RPMI7951 (cell line): ENCODE measurements around the gene HSF4. TPM values are rescaled to one million over a fixed set of nuclear protein-coding genes. Genes with fewer than 3 reads are reported as not detected.

Source experiments
- DNase-seq: peaks from one replicate; pipeline ENCODE4 v3.0.0-alpha.2; 2012; ENCODE audit warnings: low read depth
- total RNA-seq: library from RNA; depleted of rRNA; stranded (reverse); fragments of >200 nt; shearing (Covaris generic); gene quantifications from 2 replicates; pipeline ENCODE4 v1.2.3, GENCODE V29; 2014

Gene HSF4
- total RNA-seq, 1 experiment from 2014 or later: 3.7 TPM

DNA sequence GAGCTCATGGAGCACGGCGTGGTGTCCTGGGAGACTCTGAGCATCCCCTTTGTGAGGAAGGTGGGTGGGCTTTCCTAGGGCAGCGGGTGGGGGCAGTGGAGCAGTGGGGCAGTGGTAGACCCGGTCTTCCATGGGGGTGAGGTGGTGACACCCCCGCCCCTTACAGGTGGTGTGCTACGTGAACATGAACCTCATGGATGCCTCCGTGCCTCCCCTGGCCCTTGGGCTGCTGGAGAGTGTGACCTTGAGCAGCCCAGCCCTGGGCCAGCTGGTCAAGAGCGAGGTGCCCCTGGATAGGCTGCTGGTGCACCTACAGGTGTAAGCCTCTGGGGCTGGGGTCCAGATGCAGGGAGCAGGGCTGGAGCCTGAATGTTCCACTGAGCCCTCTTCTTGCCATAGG lies 35.9 kb downstream of the HSF4 start:
- DNase-seq: no peak

DNA sequence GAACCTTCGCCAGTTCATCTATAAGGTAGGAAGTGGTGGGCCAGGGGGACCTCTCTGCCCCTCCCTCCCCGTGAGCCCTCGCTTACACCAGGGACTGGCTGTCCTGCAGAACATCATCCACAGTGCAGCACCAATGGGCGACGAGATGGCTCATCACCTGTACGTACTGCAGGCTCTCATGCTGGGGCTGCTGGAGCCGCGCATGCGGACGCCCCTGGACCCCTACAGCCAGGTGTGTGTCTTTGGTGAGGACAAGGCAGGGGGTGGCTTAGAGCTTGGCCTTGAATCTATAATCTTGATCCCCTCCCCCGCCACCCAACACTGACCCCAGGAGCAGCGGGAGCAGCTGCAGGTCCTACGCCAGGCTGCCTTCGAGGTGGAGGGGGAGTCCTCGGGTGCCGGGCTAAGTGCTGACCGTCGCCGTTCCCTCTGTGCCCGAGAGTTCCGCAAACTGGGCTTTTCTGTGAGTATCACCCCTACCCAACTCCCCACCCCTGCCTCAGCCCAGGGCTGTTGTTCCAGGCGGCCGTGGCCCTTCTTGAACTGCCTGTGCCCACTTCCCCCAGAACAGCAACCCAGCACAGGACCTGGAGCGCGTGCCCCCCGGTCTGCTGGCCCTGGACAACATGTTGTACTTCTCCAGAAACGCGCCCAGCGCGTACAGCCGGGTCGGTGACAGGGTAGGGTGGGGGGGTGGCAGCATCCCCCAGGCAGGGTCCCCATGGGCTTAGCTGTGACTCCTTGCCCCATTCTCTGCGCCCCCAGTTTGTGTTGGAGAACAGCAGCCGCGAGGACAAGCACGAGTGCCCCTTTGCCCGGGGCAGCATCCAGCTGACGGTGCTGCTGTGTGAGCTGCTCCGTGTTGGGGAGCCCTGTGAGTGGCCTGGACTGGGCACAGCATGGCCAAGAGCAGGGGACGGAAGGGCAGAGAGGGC lies 37.1 kb downstream of the HSF4 start:
- no peak for DNase-seq

GRCh38 chr16:67202426-67202825 lies 37.9 kb downstream of the HSF4 start:
- no peak for DNase-seq

- no peak for DNase-seq
Measured at GRCh38 chr16:67202956-67203493, 38.5 kb downstream of the HSF4 start.

GRCh38 chr16:67204076-67204475 lies 39.5 kb downstream of the HSF4 start:
- DNase-seq: no peak

GRCh38 chr16:67206129-67206837 lies 41.7 kb downstream of the HSF4 start:
- DNase-seq: no peak

DNA sequence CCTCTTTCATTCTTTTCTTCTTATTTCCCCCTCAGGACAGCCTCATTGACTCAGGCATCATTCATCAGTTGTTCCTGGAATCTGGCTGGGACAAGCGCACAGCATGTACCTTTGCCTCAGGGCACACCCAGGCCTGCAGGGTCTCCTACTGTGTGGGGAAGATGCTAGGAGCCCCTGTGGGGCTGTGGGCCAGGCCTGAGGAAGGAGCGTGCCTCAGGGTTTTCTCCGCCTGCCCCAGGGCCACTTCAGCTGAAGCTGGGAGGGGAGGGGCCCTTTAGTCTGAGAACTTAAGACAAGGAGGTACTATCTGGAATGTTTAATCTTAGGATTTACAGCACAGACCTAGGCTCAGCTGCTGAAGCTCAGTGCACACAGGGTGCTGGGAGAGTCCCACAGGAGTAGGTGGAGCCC lies 42.3 kb downstream of the HSF4 start:
- DNase-seq: peak; percentile 24

GRCh38 chr16:67207249-67208091 lies 42.9 kb downstream of the HSF4 start:
- peak; percentile 86 for DNase-seq

DNA sequence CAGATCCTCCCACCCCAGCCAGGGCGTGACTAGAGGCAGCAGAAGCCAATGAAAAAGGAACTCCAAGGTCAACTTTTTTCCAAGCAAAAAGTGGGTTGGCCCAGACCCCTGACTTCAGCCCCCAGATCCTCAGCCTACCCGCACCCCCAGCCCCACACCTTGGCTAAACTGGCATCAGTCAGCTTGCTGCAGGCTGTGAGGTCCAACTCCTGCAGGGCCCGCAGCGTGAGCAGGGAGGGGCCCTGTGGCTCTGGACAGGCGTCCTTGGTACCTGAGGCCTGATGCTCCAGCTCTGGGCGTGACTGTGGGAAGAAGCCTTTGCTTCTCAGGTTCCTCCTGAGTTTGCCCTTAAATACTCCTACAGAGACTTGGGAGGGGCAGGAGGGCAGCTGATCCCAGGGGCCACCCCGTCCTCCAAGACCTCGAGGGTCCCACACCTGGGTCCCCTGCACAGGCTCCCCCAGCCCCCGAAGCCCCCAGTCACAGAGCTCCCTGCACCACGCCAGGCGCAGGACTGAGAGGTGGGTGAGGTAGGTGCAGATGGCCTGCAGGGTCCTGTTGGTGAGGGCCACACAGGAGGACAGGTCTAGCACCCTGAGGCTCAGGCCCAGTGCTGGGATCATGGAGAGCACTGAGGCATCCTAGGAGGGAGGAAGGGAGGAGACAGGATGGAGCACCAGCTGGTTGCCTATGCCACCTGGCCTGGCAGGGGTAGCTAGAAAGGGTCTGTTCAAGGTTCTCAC lies 43.8 kb downstream of the HSF4 start:
- DNase-seq: no peak

DNA sequence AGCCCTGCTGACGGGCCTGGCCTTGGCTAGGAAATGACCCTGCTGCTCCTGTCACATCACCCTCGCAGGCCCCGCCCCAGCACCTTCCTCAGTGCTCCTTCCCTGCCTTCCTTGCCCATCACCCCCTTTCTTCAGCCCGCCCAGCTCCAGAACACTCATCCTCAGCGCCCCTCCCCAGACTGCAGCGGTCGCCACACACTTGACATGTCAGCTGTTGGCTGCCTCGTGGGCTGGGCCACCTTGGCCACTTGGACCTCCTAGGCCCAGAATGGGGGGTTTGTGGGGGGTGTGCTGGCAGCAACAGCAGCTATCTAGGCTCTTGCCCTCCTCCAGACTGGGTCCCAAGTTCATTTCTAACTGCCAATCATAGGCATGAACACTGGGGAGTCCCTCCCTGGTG lies 45.0 kb downstream of the HSF4 start:
- DNase-seq: no peak

GRCh38 chr16:67210069-67210937 lies 45.8 kb downstream of the HSF4 start:
- DNase-seq: no peak

- DNase-seq: no peak
Measured at GRCh38 chr16:67211674-67212073, 47.1 kb downstream of the HSF4 start.

- DNase-seq: no peak
Measured at GRCh38 chr16:67212766-67213165, 48.2 kb downstream of the HSF4 start.

GRCh38 chr16:67213197-67214019 lies 48.9 kb downstream of the HSF4 start:
- DNase-seq: no peak

DNA sequence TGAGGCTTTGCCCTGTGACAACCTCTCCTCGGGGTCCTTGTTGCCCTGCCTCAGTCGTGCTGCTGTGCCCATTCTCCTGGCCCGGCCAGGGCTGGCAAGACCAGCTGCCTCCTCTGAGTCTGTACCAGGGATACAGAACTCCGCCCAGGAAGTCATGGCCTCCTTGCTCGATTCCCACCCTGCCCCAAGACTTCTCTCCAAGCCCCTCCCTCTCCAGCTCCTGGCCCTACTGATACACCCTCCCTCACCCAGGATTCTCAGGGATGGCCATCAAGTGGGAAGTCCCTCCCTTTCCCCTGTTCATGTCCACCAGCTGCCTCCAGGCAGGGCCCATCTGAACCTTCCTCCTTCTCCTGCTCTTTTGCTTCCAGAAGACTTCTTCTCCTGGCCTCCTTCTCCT lies 51.2 kb downstream of the HSF4 start:
- DNase-seq: no peak

DNA sequence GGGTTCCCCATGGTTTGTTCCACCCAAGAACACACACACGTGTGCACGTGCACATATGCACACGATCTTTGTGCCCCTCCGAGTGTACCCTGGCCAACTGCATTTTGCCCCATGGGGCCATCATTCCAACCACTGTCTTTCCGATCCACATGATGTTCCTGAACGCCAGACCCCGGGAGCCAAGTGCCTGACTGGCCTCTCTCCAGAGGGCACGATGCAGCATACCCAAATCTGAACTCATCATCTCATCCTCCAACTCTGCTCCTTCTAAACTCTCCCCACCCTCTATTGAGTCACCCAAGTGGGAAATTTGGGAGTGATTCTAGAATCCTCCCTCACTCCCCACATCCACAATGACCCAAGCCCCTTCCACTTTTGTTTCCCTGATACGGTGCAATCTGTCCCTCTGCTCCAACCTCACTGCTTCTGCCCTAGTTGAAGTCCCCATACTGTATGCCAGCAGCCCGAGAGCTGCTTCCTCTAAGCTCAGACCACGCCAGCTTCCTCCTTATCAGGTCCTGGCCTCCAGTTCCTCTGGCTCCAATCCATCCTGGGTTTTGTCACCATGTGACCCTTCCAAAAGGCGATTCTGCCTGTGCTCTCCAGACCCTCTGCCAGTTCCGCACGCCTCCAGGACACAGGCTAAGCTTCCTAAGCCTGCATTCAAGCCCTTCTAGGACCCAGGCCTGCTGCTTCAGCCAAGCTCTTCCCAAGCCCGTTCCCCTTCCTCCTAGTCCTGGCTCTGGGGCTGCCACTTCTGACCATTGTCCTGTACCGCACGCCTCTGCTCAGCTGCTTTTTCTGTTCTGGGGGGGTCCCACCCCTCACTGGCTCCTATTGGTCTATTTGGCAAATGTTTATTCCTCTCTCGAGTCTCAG lies 52.3 kb downstream of the HSF4 start:
- no peak for DNase-seq
